PC-9 (cell line): ENCODE measurements around the gene GALNT9. TPM values are rescaled to one million over a fixed set of nuclear protein-coding genes. Genes with fewer than 3 reads are reported as not detected.

Source experiments
- BruUV-seq: library from RNA; stranded (reverse); fragments of 400-500 nt; replicated peaks from 2 replicates; lab custom pipeline; 2021; lab: Mats Ljungman, UMichigan
- CTCF ChIA-PET: fragments of 300-600 bp; sonication (Branson Sonifier 250); formaldehyde crosslinking; loops from one replicate; lab custom pipeline; 2022; ENCODE audit warnings: antibody characterized with exemption; lab: Charles Lee
- POLR2A ChIA-PET: fragments of 300-600 bp; sonication (Branson Sonifier 250); formaldehyde crosslinking; loops from one replicate; lab custom pipeline; 2022; ENCODE audit warnings: antibody characterized with exemption; ENCODE audit not compliant: unreplicated experiment; lab: Charles Lee
- DNase-seq, 2 experiments: peaks; one replicate each; pipeline versions ENCODE4 v3.0.0 to v3.0.0-alpha.2; 2015 to 2022; ENCODE audit warnings: mixed read lengths in 1 of 2
- H2AFZ ChIP-seq: fragments of 200-600 bp; sonication (generic); 2 replicates; pipeline ENCODE4 v1.8.1; 2017; ENCODE audit warnings: antibody characterized with exemption
- H3F3A ChIP-seq: fragments of 200-600 bp; sonication (generic); 2 replicates; pipeline ENCODE4 v1.8.1; 2017; ENCODE audit warnings: antibody characterized with exemption, mild to moderate bottlenecking, low read depth; ENCODE audit not compliant: insufficient read depth
- H3K27ac ChIP-seq: fragments of 200-600 bp; sonication (generic); 2 replicates; pipeline ENCODE4 v1.6.1; 2016; ENCODE audit warnings: mixed run types
- H3K27me3 ChIP-seq: fragments of 200-600 bp; sonication (generic); 2 replicates; pipeline ENCODE4 v1.6.1; 2016; ENCODE audit warnings: low read depth, mixed run types; ENCODE audit not compliant: insufficient read depth
- H3K36me3 ChIP-seq: fragments of 200-600 bp; sonication (generic); 2 replicates; pipeline ENCODE4 v1.6.1; 2016; ENCODE audit warnings: low read depth, mixed run types
- H3K4me1 ChIP-seq: fragments of 200-600 bp; sonication (generic); replicated peaks from 2 replicates; pipeline ENCODE4 v1.6.1; 2016; ENCODE audit warnings: mixed run types; ENCODE audit not compliant: insufficient read depth
- H3K4me2 ChIP-seq: fragments of 200-600 bp; sonication (generic); 2 replicates; pipeline ENCODE4 v1.6.1; 2017; ENCODE audit warnings: mixed run types
- H3K4me3 ChIP-seq: fragments of 200-600 bp; sonication (generic); 2 replicates; pipeline ENCODE4 v1.6.1; 2016; ENCODE audit warnings: mixed run types
- H3K79me2 ChIP-seq: fragments of 200-600 bp; sonication (generic); 2 replicates; pipeline ENCODE4 v1.6.1; 2017; ENCODE audit warnings: low read depth, mixed run types
- H3K9me2 ChIP-seq: fragments of 200-600 bp; sonication (generic); 2 replicates; pipeline ENCODE4 v1.8.1; 2017; ENCODE audit warnings: mild to moderate bottlenecking; ENCODE audit not compliant: insufficient read depth
- H3K9me3 ChIP-seq: fragments of 200-600 bp; sonication (generic); 2 replicates; pipeline ENCODE4 v1.8.1; 2016; ENCODE audit warnings: low read depth; ENCODE audit not compliant: insufficient read depth
- H4K20me1 ChIP-seq: fragments of 200-600 bp; sonication (generic); 2 replicates; pipeline ENCODE4 v1.8.1; 2017; ENCODE audit not compliant: insufficient read depth
- EZH2 ChIP-seq: fragments of 200-600 bp; sonication (generic); IDR thresholded peaks from 2 replicates; pipeline ENCODE4 v1.8.0; 2017; ENCODE audit warnings: antibody characterized with exemption, low read depth
- intact Hi-C: fragments of 100-400 bp; cut with micrococcal nuclease; formaldehyde crosslinking; loops from one replicate; pipeline ENCODE4 v1.10.0; 2022; ENCODE audit not compliant: unreplicated experiment
- total RNA-seq: library from RNA; stranded (reverse); gene quantifications from 2 replicates; pipeline ENCODE4 v1.2.3, GENCODE V29; 2021
- TF ChIP-seq, protein P1 (sequence below): fragments of 200-600 bp; sonication (generic); conservative IDR thresholded peaks from 2 replicates; pipeline ENCODE4 v1.6.1; 2017; ENCODE audit warnings: mixed run types, antibody characterized with exemption, mild to moderate bottlenecking, moderate library complexity

Gene GALNT9
- total RNA-seq, 1 experiment from 2014 or later = 11.2 TPM

DNA sequence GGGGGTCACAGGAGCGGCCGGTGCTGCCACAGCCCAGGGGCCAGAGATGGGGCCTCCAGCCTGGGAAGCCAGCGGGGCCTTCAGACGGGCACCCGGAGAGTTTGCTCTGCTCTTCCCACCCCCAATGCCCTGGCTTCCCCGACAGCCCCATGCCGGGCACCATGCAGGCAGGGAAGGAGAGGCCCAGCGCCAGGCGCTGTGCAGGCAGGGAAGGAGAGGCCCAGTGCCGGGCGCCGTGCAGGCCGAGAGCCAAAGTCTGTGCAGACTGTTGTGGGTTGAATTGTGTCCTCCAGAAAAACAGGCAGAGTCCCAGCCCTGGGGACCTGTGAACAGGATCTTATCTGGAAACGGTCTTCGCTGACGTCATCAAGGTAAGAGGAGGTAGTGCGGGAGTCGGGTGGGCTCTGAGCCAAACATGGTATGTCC is 34.3 kb downstream of the GALNT9 start:
- no peaks in the 10 kb centered on the region for H3K79me2 ChIP-seq
- TF ChIP-seq, protein P1, sequence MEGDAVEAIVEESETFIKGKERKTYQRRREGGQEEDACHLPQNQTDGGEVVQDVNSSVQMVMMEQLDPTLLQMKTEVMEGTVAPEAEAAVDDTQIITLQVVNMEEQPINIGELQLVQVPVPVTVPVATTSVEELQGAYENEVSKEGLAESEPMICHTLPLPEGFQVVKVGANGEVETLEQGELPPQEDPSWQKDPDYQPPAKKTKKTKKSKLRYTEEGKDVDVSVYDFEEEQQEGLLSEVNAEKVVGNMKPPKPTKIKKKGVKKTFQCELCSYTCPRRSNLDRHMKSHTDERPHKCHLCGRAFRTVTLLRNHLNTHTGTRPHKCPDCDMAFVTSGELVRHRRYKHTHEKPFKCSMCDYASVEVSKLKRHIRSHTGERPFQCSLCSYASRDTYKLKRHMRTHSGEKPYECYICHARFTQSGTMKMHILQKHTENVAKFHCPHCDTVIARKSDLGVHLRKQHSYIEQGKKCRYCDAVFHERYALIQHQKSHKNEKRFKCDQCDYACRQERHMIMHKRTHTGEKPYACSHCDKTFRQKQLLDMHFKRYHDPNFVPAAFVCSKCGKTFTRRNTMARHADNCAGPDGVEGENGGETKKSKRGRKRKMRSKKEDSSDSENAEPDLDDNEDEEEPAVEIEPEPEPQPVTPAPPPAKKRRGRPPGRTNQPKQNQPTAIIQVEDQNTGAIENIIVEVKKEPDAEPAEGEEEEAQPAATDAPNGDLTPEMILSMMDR = no peak
- TF ChIP-seq EZH2 = no peak
- intact Hi-C loops = no loop called here
- H3K9me3 ChIP-seq = no peaks in the 10 kb centered on the region
- H2AFZ ChIP-seq = no peak overlapping the region
- DNase-seq = no peak
- CTCF ChIA-PET = no interaction called here
- H3K36me3 ChIP-seq = no peaks in the 10 kb centered on the region
- H3K9me2 ChIP-seq = no peaks in the 10 kb centered on the region
- POLR2A ChIA-PET = no interaction called here
- H4K20me1 ChIP-seq = no peaks in the 10 kb centered on the region
- BruUV-seq = no TSS peak
- no peaks in the 10 kb centered on the region for H3K4me1 ChIP-seq
- no peak overlapping the region for H3K27ac ChIP-seq
- H3K27me3 ChIP-seq = peaks cover 67% of the 10 kb centered on the region
- H3K4me2 ChIP-seq = no peak overlapping the region
- no peaks in the 10 kb centered on the region for H3F3A ChIP-seq
- no peak overlapping the region for H3K4me3 ChIP-seq

DNA sequence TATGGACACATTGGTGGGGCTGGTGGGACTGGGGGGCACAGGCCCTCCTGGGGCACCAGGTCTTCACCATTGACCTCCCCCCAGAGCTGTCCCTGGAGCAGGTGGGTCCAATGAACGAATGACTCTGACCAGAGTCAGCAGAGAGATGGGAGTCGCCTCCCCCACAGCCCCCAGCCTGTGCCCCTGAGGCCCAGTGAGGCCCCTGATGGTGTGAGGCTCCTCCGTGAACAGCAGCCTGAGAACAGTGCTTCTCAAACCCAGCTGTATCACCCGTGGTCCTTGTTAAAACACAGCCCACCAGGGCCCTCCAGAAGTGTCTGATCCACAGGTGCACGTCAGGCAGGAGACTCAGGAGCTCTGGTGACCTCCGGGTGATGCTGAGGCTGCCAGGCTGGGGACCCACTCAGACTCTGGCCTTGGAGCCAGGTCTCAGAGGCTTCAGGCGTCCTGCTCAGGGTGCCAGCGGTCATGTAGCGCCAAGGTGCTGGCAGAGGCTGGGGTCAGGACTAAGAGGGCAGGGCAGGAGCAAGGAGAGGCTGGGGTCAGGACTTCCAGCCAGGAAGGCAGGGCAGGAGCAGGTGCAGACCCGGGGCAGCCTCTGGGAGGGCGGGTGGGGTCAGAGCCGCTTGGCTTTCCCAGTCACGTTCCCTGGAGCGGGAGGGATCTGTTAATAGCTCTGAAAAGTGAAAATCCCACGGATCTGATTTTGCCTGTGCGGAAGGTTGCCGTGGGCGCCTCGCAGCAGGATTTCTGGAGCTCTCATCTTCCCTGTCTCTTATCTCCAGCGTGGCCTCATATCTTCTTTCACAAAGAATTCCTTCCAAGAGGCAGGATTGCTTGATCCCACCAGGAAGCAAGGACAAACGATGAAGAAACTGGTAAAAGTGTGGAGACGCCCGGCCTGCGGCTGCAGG is 35.0 kb downstream of the GALNT9 start:
- no peaks in the 10 kb centered on the region for H3K79me2 ChIP-seq
- DNase-seq = no peak
- H3K27ac ChIP-seq = no peak overlapping the region
- H2AFZ ChIP-seq = no peak overlapping the region
- intact Hi-C loops = no loop called here
- H3K36me3 ChIP-seq = no peaks in the 10 kb centered on the region
- no peak overlapping the region for H3K4me2 ChIP-seq
- H3K4me3 ChIP-seq = no peak overlapping the region
- H3K4me1 ChIP-seq = no peaks in the 10 kb centered on the region
- no peaks in the 10 kb centered on the region for H3K9me2 ChIP-seq
- no peaks in the 10 kb centered on the region for H3F3A ChIP-seq
- ChIA-PET CTCF (no interaction called here), POLR2A (no interaction called here)
- BruUV-seq = no TSS peak
- TF ChIP-seq, protein P1 = no peak
- TF ChIP-seq EZH2 = no peak
- H3K27me3 ChIP-seq = peaks cover 70% of the 10 kb centered on the region
- no peaks in the 10 kb centered on the region for H3K9me3 ChIP-seq
- no peaks in the 10 kb centered on the region for H4K20me1 ChIP-seq

DNA sequence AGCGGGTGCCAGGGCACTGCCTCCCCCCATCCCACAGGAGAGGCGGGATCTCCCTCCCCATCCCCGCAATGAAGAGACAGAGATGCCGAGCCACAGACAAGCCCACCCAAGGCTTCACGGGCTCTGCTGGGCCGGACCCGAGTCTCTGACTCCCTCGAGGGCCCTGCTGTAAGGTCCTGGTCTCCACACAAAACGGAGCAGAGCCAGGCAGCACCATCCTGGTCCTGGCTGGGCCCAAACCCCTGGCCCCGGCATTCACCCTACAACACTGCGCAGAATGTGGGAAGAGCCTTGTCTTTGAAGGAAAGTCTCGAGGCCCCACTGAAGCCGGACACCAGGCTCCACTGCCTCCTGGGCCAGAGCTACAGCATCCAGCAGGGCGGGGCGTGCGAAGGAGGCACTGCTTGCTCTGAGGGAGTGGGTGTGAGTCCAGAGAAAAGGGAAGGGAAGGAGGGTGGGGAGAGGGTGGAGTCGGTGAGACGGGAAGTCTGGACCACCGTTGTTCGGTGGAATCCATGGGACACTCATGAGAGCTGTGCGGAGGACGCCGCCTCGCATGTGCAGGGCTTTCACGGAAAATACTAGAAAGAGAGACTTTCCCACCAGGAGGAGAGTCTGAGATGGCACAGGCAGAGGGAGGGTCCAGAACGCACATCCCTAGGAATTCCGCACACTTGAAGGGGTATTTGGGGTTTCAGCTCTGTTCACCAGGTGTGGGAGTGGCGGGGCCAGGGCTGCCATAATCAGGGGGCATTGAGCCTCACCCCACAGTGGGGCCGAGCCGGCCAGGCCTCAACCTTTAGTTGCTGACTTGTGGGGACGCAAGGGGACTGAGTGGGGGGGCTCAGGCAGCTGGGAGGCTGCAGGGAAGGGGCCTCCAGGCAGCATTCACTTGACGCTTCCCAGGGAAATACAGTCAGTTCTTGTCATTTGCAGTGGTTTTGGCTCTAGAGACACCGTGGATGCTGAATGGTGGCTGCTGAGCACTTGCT is 36.8 kb downstream of the GALNT9 start:
- Histone ChIP-seq H3K79me2 (no peaks in the 10 kb centered on the region), H2AFZ (no peak overlapping the region), H3K27ac (no peak overlapping the region), H3K4me1 (no peaks in the 10 kb centered on the region), H3F3A (no peaks in the 10 kb centered on the region), H3K27me3 (peaks cover 70% of the 10 kb centered on the region), H3K4me3 (no peak overlapping the region), H3K9me3 (no peaks in the 10 kb centered on the region), H3K36me3 (no peaks in the 10 kb centered on the region), H3K4me2 (no peak overlapping the region), H4K20me1 (no peaks in the 10 kb centered on the region), H3K9me2 (no peaks in the 10 kb centered on the region)
- intact Hi-C loops = no loop called here
- ChIA-PET POLR2A (no interaction called here), CTCF (no interaction called here)
- DNase-seq = no peak
- no TSS peak for BruUV-seq
- TF ChIP-seq EZH2 = no peak
- TF ChIP-seq, protein P1 = no peak
